ENCODE results near the gene ALG2. TPM values are rescaled to one million over a fixed set of nuclear protein-coding genes. Genes with fewer than 3 reads are reported as not detected.

ALG2 gene
- polyA plus RNA-seq, 1 experiment = 61.6 TPM

DNA sequence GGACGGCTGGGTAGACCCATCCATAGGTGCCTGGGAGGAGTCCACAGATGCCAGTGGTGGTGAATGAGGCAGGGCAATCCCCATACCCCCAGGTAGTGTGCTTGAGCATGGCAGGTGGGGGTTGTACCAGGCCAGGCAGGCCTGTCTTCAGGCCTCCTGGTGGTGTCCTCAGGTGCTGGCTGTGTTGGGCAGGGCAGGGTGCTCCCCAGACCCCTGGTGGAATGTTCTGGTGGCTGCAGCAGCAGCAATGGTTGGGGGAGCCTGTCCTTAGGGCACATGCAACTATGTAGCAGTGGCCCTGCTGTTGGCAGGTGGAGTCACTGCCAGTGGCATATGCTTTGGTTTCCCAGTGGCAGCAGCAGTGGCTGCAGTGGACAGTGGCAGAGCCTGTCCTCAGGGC lies 10.0 kb downstream of the ALG2 start:
- DNase-seq (ENCODE audit: low read depth, low spot score) = no peak
- Histone ChIP-seq H3K27me3 (ENCODE audit: control insufficient read depth, insufficient read depth, low read length) (no peaks in the 10 kb centered on the region), H3K9me3 (ENCODE audit: control insufficient read depth, insufficient read depth, low read length) (peaks cover 12% of the 10 kb centered on the region), H3K27ac (ENCODE audit: low read depth, low read length) (no peak overlapping the region), H3K4me3 (ENCODE audit: low read depth, low read length) (no peak overlapping the region)
- ChIA-PET POLR2A (no interaction called here), CTCF (interaction anchor here (0.5 to 0.7 kb wide), 2 partner anchors 14 to 1011 kb away, joined by 3 to 7 read pairs; no protein-coding TSS in a partner anchor)
- TF ChIP-seq, protein P1, sequence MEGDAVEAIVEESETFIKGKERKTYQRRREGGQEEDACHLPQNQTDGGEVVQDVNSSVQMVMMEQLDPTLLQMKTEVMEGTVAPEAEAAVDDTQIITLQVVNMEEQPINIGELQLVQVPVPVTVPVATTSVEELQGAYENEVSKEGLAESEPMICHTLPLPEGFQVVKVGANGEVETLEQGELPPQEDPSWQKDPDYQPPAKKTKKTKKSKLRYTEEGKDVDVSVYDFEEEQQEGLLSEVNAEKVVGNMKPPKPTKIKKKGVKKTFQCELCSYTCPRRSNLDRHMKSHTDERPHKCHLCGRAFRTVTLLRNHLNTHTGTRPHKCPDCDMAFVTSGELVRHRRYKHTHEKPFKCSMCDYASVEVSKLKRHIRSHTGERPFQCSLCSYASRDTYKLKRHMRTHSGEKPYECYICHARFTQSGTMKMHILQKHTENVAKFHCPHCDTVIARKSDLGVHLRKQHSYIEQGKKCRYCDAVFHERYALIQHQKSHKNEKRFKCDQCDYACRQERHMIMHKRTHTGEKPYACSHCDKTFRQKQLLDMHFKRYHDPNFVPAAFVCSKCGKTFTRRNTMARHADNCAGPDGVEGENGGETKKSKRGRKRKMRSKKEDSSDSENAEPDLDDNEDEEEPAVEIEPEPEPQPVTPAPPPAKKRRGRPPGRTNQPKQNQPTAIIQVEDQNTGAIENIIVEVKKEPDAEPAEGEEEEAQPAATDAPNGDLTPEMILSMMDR (IDR thresholded peaks at IDR 0.05; ENCODE audit: low read depth, low read length) = no peak

DNA sequence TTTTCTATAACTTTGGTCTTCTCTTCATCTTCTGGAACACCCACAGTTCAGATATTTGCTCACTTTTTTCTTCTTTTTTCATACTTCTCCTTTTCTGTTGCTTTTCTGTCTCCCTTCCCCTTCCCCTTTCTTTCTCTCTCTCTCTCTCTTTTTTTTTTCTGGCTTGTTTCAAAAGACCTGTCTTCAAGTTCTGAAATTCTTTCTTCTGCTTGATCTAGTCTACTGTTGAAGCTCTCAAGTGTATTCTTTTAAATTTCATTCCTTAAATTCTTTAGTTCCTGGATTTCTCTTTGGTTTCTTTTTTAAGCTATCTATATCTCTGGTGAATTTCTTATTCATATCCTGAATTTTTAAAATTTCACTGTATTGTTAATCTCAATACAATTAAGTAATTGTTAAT lies 11.2 kb downstream of the ALG2 start:
- Histone ChIP-seq H3K4me3 (ENCODE audit: low read depth, low read length) (no peak overlapping the region), H3K27me3 (ENCODE audit: control insufficient read depth, insufficient read depth, low read length) (no peaks in the 10 kb centered on the region), H3K27ac (ENCODE audit: low read depth, low read length) (no peak overlapping the region), H3K9me3 (ENCODE audit: control insufficient read depth, insufficient read depth, low read length) (peaks cover 12% of the 10 kb centered on the region)
- TF ChIP-seq, protein P1 (IDR thresholded peaks at IDR 0.05; ENCODE audit: low read depth, low read length) = no peak
- CTCF ChIA-PET = no interaction called here
- POLR2A ChIA-PET = no interaction called here
- DNase-seq (ENCODE audit: low read depth, low spot score) = no peak

DNA sequence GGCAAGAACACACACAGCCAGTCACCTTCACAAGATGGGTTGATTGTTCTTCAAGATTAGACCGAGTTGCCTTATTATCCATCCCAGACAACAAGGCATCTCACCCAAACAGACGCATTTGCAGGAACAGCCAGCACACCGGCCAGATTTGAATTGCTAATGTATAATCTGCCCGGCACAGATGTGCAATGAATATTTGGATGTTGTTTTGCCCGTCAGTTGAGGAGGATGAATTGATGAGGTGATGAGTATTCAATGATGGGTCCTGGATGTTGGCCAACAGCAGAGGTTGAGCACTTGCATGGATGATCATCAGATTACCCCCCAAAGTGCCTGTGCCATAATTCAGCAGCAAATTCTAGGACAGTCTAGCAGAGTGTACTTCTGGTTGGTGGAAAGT lies 20.1 kb downstream of the ALG2 start:
- POLR2A ChIA-PET = no interaction called here
- TF ChIP-seq, protein P1 (IDR thresholded peaks at IDR 0.05; ENCODE audit: low read depth, low read length) = no peak
- no peaks in the 10 kb centered on the region for H3K9me3 ChIP-seq (ENCODE audit: control insufficient read depth, insufficient read depth, low read length)
- no peak overlapping the region for H3K4me3 ChIP-seq (ENCODE audit: low read depth, low read length)
- peaks cover 12% of the 10 kb centered on the region for H3K27me3 ChIP-seq (ENCODE audit: control insufficient read depth, insufficient read depth, low read length)
- DNase-seq (ENCODE audit: low read depth, low spot score) = no peak
- CTCF ChIA-PET = interaction anchor here (0.9 to 1.2 kb wide), 3 partner anchors 17 to 354 kb away, joined by 3 to 6 read pairs (median 4); no protein-coding TSS in a partner anchor
- no peak overlapping the region for H3K27ac ChIP-seq (ENCODE audit: low read depth, low read length)

DNA sequence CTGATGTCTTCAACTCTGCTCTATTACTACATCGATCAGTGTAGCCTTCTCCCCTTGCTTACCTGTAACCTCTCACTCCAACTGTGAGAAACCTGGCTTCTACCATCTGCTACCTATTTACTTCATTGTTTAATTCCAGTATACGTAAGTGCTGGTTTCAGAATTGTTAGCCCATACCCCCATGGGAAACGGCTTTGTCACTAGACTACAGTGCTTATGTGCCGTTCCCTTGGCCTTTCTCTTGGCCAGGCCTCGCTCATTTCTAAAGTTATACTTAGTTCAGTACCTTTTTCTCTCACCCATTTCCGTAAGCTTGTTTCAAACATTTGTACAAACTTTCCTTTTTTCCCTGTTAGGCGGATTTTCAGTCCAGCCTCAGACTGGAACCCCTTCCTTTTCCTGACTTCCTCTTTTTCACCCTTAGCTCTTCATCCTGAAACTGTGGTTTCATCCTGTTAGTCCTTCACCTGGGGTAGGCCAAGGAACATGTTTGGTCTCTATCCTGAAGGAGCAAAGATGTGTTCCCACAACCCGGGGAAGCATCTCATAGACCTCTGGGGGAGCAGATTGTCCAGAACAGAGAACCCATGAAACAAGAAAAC lies 21.7 kb downstream of the ALG2 start:
- POLR2A ChIA-PET = no interaction called here
- CTCF ChIA-PET = no interaction called here
- no peak for DNase-seq (ENCODE audit: low read depth, low spot score)
- no peak overlapping the region for H3K27ac ChIP-seq (ENCODE audit: low read depth, low read length)
- H3K27me3 ChIP-seq (ENCODE audit: control insufficient read depth, insufficient read depth, low read length) = peaks cover 12% of the 10 kb centered on the region
- TF ChIP-seq, protein P1 (IDR thresholded peaks at IDR 0.05; ENCODE audit: low read depth, low read length) = no peak
- H3K9me3 ChIP-seq (ENCODE audit: control insufficient read depth, insufficient read depth, low read length) = no peaks in the 10 kb centered on the region
- H3K4me3 ChIP-seq (ENCODE audit: low read depth, low read length) = no peak overlapping the region

DNA sequence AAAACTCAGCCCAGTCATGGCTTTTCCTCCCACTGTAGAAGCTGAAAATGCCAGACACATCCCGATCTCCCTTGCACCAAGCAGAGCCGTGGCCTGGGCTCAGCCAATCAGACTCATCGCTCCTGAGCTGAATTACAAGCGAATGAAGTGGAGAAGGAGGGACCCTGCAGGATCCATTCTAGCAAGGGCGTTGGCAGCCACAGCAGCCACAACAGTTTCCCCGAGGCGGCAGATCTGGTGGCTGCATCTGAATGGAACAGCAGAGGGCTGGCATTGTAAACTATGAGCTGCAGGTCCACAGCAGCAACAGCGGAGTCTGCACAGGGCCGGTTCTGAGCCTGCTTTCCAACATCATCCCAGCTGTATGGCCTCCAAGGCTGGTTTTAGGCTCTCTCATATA lies 23.8 kb downstream of the ALG2 start:
- TF ChIP-seq, protein P1 (IDR thresholded peaks at IDR 0.05; ENCODE audit: low read depth, low read length) = no peak
- CTCF ChIA-PET = interaction anchor here (0.8 to 5.7 kb wide), 3 partner anchors 14 to 19 kb away, joined by 3 to 43 read pairs (median 5); no protein-coding TSS in a partner anchor
- H3K4me3 ChIP-seq (ENCODE audit: low read depth, low read length) = no peak overlapping the region
- H3K9me3 ChIP-seq (ENCODE audit: control insufficient read depth, insufficient read depth, low read length) = no peaks in the 10 kb centered on the region
- H3K27ac ChIP-seq (ENCODE audit: low read depth, low read length) = no peak overlapping the region
- no peak for DNase-seq (ENCODE audit: low read depth, low spot score)
- peaks cover 12% of the 10 kb centered on the region for H3K27me3 ChIP-seq (ENCODE audit: control insufficient read depth, insufficient read depth, low read length)
- POLR2A ChIA-PET = no interaction called here
